Amygdala (tissue), 56 donors: ENCODE data around the gene ZSWIM4.
A peak's percentile ranks its signal among the peaks of the same experiment; 100 is the strongest.

Source experiments
- DNase-seq, 56 donors: peaks; one replicate each; lab custom pipeline; 2025; lab: John Stamatoyannopoulos, UW

The ZSWIM4 gene

GRCh38 chr19:13804830-13805683 is 9.8 kb downstream of the ZSWIM4 start:
- DNase-seq: peak in 6 of 56 donors; percentile 7 to 41 (median 18)

GRCh38 chr19:13806728-13807127 is 11.5 kb downstream of the ZSWIM4 start:
- no peak for DNase-seq

- DNase-seq: no peak
These were observed 12.3 kb downstream of the ZSWIM4 start for GRCh38 chr19:13807421-13808021.

GRCh38 chr19:13808856-13809255 is 13.6 kb downstream of the ZSWIM4 start:
- DNase-seq: no peak

GRCh38 chr19:13812544-13812943 is 17.3 kb downstream of the ZSWIM4 start:
- DNase-seq: no peak

GRCh38 chr19:13813147-13813546 is 17.9 kb downstream of the ZSWIM4 start:
- DNase-seq: no peak

- DNase-seq: no peak
These were observed 19.3 kb downstream of the ZSWIM4 start for GRCh38 chr19:13814550-13814949.

GRCh38 chr19:13817018-13817614 is 21.9 kb downstream of the ZSWIM4 start:
- DNase-seq: peak in 1 of 56 donors; percentile 14

- DNase-seq: peak in 3 of 56 donors; percentile 13 to 54 (median 41)
These were observed 22.6 kb downstream of the ZSWIM4 start for GRCh38 chr19:13817615-13818371.

- no peak for DNase-seq
These were observed 24.0 kb downstream of the ZSWIM4 start for GRCh38 chr19:13819238-13819637.

GRCh38 chr19:13821292-13821691 is 26.0 kb downstream of the ZSWIM4 start:
- DNase-seq: no peak

GRCh38 chr19:13823256-13823655 is 28.0 kb downstream of the ZSWIM4 start:
- peak in 1 of 56 donors; percentile 9 for DNase-seq

GRCh38 chr19:13823901-13824300 is 28.7 kb downstream of the ZSWIM4 start:
- DNase-seq: no peak

GRCh38 chr19:13824703-13825102 is 29.5 kb downstream of the ZSWIM4 start:
- DNase-seq: no peak

- DNase-seq: no peak
These were observed 30.5 kb downstream of the ZSWIM4 start for GRCh38 chr19:13825489-13826441.

GRCh38 chr19:13826652-13827235 is 31.5 kb downstream of the ZSWIM4 start:
- no peak for DNase-seq

- no peak for DNase-seq
These were observed 32.4 kb downstream of the ZSWIM4 start for GRCh38 chr19:13827656-13828055.

- no peak for DNase-seq
These were observed 35.0 kb downstream of the ZSWIM4 start for GRCh38 chr19:13830114-13830740.
